Measurements from ENCODE around the gene TMPRSS6. TPM values are rescaled to one million over a fixed set of nuclear protein-coding genes. Genes with fewer than 3 reads are reported as not detected.

Gene TMPRSS6
- total and polyA plus RNA-seq, 2 of the 13 experiments (the other 11 are each of a cell fraction or from before 2014, with no cell fraction given): 4.2 to 4.8 TPM

DNA sequence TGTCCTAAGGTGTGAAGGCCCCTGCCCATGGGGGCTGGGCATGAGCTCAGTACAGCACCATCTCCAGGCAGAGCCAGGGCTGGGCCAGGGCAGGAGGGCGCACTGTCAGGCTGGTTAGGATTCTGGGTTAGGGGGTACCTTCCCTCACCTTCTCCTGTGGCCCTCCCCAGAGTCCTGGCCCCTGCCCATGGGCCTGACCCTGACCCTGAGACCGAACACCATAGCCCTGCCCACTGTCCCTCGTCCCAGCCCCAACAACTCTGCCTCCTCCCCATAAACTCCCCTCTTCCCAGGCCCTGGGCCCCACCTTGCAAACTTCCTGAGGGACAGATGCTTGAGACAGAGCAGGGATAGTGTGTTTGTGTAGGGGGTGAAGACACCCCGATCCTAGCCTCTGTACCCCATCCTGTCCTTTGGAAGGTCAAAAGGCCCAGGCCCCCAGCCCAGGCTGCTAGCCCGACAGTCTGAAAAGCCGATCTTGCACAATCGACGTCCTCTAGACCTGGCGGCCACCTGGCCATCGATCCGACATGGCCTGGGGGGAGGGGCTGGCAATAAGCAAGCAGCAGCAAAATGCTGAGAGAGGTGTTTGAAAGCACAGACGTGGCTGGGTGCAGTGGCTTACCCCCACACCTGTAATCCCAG is 2.7 kb upstream of the TMPRSS6 start (continued):
- TF ChIP-seq YEATS4 (CRISPR knock-in tag; IDR thresholded peaks at IDR 0.05; ENCODE audit: borderline replicate concordance) (peak; percentile 28; the same call in 1 of the 2 replicates), ZKSCAN8 (CRISPR knock-in tag; IDR thresholded peaks at IDR 0.05; ENCODE audit: borderline replicate concordance) (no peak), NFYC (CRISPR knock-in tag; IDR thresholded peaks at IDR 0.05) (no peak), ZNF614 (CRISPR knock-in tag; IDR thresholded peaks at IDR 0.05; ENCODE audit: borderline replicate concordance) (no peak), EHMT2 (IDR thresholded peaks at IDR 0.05; ENCODE audit: borderline replicate concordance, low read depth, low read length) (no peak), SSRP1 (CRISPR knock-in tag; IDR thresholded peaks at IDR 0.05) (no peak), ATAD3A (CRISPR knock-in tag; IDR thresholded peaks at IDR 0.05) (no peak), GABPA (IDR thresholded peaks at IDR 0.05; ENCODE audit: low read depth, low read length) (no peak), GABPA (CRISPR knock-in tag; IDR thresholded peaks at IDR 0.05; ENCODE audit: low read depth) (no peak), ARID2 (CRISPR knock-in tag; IDR thresholded peaks at IDR 0.05; ENCODE audit: borderline replicate concordance) (no peak), ZNF547 (CRISPR knock-in tag; IDR thresholded peaks at IDR 0.05) (no peak), WIZ (CRISPR knock-in tag; IDR thresholded peaks at IDR 0.05) (no peak), ZNF326 (CRISPR knock-in tag; IDR thresholded peaks at IDR 0.05; ENCODE audit: borderline replicate concordance) (no peak), TGIF2 (CRISPR knock-in tag; IDR thresholded peaks at IDR 0.05) (no peak), ZNF567 (CRISPR knock-in tag; IDR thresholded peaks at IDR 0.05; ENCODE audit: borderline replicate concordance) (no peak), HIVEP1 (CRISPR knock-in tag; IDR thresholded peaks at IDR 0.05) (peak; percentile 13; the same call in 1 of the 2 replicates), POGZ (CRISPR knock-in tag; IDR thresholded peaks at IDR 0.05) (no peak), ZNF790 (CRISPR knock-in tag; IDR thresholded peaks at IDR 0.05; ENCODE audit: borderline replicate concordance) (no peak), ZNF879 (CRISPR knock-in tag; IDR thresholded peaks at IDR 0.05) (no peak), ZNF383 (CRISPR knock-in tag; IDR thresholded peaks at IDR 0.05; ENCODE audit: borderline replicate concordance) (no peak)
- TF ChIP-seq, protein P1, sequence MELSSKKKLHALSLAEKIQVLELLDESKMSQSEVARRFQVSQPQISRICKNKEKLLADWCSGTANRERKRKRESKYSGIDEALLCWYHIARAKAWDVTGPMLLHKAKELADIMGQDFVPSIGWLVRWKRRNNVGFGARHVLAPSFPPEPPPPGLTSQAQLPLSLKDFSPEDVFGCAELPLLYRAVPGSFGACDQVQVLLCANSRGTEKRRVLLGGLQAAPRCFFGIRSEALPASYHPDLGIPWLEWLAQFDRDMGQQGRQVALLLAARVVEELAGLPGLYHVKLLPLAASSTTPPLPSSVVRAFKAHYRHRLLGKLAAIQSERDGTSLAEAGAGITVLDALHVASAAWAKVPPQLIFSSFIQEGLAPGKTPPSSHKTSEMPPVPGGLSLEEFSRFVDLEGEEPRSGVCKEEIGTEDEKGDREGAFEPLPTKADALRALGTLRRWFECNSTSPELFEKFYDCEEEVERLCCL (CRISPR knock-in tag; IDR thresholded peaks at IDR 0.05; ENCODE audit: borderline replicate concordance): no peak
- TF ChIP-seq, protein P2, sequence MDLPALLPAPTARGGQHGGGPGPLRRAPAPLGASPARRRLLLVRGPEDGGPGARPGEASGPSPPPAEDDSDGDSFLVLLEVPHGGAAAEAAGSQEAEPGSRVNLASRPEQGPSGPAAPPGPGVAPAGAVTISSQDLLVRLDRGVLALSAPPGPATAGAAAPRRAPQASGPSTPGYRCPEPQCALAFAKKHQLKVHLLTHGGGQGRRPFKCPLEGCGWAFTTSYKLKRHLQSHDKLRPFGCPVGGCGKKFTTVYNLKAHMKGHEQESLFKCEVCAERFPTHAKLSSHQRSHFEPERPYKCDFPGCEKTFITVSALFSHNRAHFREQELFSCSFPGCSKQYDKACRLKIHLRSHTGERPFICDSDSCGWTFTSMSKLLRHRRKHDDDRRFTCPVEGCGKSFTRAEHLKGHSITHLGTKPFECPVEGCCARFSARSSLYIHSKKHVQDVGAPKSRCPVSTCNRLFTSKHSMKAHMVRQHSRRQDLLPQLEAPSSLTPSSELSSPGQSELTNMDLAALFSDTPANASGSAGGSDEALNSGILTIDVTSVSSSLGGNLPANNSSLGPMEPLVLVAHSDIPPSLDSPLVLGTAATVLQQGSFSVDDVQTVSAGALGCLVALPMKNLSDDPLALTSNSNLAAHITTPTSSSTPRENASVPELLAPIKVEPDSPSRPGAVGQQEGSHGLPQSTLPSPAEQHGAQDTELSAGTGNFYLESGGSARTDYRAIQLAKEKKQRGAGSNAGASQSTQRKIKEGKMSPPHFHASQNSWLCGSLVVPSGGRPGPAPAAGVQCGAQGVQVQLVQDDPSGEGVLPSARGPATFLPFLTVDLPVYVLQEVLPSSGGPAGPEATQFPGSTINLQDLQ (CRISPR knock-in tag; IDR thresholded peaks at IDR 0.05): no peak
- TF ChIP-seq, protein P3, sequence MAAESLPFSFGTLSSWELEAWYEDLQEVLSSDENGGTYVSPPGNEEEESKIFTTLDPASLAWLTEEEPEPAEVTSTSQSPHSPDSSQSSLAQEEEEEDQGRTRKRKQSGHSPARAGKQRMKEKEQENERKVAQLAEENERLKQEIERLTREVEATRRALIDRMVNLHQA (CRISPR knock-in tag; IDR thresholded peaks at IDR 0.05): no peak
- TF ChIP-seq, protein P4, sequence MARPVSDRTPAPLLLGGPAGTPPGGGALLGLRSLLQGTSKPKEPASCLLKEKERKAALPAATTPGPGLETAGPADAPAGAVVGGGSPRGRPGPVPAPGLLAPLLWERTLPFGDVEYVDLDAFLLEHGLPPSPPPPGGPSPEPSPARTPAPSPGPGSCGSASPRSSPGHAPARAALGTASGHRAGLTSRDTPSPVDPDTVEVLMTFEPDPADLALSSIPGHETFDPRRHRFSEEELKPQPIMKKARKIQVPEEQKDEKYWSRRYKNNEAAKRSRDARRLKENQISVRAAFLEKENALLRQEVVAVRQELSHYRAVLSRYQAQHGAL (CRISPR knock-in tag; IDR thresholded peaks at IDR 0.05; ENCODE audit: not compliant biosample characterization): no peak
- TF ChIP-seq, protein P5, sequence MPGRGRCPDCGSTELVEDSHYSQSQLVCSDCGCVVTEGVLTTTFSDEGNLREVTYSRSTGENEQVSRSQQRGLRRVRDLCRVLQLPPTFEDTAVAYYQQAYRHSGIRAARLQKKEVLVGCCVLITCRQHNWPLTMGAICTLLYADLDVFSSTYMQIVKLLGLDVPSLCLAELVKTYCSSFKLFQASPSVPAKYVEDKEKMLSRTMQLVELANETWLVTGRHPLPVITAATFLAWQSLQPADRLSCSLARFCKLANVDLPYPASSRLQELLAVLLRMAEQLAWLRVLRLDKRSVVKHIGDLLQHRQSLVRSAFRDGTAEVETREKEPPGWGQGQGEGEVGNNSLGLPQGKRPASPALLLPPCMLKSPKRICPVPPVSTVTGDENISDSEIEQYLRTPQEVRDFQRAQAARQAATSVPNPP (CRISPR knock-in tag; IDR thresholded peaks at IDR 0.05): no peak
